Right lobe of liver (tissue), 4 donors: ENCODE data around the gene RMRP.
"Not testable (repeated sequence)": the region's sequence is repeated elsewhere in the genome, so short reads cannot be mapped to it uniquely, and the experiment has no call there.

Source experiments
- POLR2A ChIP-seq: fragments of 450-650 bp; IDR thresholded peaks from one replicate; pipeline ENCODE4 v1.6.1; 2017; ENCODE audit warnings: antibody characterized with exemption, mild to moderate bottlenecking
- TF ChIP-seq, protein P1 (sequence below), 4 donors: fragments of 200-600 bp in 3 of 4; fragments of 450-650 bp in 1 of 4; IDR thresholded peaks; one replicate each; pipeline versions ENCODE4 v1.5.1 to v1.8.0; 2016 to 2022; ENCODE audit warnings: antibody characterized with exemption in 4 of 4, mild to moderate bottlenecking in 2 of 4
- donor health status: DM: no; HTN: no; CAD: no.
- donor health status: DM: no; HTN: no; CAD: no.
- donor health status: DM: no; HTN: yes; CAD: no.

DNA sequence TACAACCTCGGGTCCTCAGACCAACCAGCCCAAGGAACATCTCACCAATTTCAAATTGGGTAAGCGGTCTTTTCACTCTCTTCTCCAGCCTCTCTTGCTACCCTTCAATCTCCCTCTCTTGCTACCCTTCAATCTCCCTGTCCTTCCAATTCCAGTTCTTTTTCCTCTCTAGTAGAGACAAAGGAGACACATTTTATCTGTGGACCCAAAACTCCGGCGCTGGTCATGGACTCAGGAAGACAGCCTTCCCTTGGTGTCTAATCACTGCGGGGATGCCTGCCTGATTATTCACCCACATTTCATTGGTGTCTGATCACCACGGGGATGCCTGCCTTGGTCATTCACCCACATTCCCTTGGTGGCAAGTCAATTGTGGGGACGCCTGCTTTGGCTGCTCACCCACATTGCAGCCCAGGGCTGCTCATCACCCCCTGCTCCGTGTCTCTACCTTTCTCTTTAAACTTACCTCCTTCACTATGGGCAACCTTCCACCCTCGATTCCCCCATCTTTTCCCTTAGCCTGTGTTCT, 20.3 kb downstream of the RMRP start:
- TF ChIP-seq, protein P1, sequence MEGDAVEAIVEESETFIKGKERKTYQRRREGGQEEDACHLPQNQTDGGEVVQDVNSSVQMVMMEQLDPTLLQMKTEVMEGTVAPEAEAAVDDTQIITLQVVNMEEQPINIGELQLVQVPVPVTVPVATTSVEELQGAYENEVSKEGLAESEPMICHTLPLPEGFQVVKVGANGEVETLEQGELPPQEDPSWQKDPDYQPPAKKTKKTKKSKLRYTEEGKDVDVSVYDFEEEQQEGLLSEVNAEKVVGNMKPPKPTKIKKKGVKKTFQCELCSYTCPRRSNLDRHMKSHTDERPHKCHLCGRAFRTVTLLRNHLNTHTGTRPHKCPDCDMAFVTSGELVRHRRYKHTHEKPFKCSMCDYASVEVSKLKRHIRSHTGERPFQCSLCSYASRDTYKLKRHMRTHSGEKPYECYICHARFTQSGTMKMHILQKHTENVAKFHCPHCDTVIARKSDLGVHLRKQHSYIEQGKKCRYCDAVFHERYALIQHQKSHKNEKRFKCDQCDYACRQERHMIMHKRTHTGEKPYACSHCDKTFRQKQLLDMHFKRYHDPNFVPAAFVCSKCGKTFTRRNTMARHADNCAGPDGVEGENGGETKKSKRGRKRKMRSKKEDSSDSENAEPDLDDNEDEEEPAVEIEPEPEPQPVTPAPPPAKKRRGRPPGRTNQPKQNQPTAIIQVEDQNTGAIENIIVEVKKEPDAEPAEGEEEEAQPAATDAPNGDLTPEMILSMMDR (IDR thresholded peaks at IDR 0.05), result not testable (repeated sequence)
- TF ChIP-seq POLR2A, result not testable (repeated sequence)
